GM19324 (cell line): ENCODE data around the gene RITA1.
A peak's percentile ranks its signal among the peaks of the same experiment; 100 is the strongest.

Source experiments
- ATAC-seq: cut with Tn5 transposase; IDR thresholded peaks from one replicate; pipeline ENCODE4 v1.9.1; 2021; ENCODE audit warnings: mild to moderate bottlenecking, moderate library complexity; ENCODE audit not compliant: unreplicated experiment, low FRiP score

The RITA1 gene

GRCh38 chr12:113226696-113227568 is 41.4 kb downstream of the RITA1 start:
- ATAC-seq: no peak

- ATAC-seq: no peak
Measured at GRCh38 chr12:113227686-113228391, 42.3 kb downstream of the RITA1 start.

DNA sequence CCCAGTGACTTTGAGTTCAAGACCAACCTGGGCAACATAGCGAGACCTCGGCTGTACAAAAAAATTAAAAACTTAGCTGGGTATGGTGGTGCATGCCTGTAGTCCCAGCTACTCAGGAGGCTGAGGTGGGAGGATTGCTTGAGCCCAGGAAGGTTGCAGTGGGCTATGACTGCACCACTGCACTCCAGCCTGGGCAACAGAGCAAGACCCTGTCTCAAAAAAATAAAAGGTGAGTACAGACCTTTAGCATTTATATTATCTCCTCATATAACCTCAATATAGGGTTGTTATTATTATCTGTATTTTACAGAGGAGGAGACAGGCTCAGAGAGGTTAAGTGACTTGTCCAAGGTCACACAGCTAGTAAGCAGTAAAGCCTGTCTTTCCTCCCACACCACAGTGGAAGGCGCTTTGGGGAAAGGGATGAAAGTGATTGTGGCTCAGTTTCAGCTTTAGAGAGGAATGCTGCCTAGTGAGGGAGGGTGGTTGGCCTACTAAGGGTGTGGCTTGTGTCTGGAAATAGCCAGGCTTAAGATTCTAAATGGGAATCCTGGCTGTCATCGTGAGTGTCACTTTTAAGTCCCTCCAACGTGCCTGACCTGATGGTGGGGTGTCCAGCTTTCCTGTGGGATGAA is 43.0 kb downstream of the RITA1 start:
- no peak for ATAC-seq

DNA sequence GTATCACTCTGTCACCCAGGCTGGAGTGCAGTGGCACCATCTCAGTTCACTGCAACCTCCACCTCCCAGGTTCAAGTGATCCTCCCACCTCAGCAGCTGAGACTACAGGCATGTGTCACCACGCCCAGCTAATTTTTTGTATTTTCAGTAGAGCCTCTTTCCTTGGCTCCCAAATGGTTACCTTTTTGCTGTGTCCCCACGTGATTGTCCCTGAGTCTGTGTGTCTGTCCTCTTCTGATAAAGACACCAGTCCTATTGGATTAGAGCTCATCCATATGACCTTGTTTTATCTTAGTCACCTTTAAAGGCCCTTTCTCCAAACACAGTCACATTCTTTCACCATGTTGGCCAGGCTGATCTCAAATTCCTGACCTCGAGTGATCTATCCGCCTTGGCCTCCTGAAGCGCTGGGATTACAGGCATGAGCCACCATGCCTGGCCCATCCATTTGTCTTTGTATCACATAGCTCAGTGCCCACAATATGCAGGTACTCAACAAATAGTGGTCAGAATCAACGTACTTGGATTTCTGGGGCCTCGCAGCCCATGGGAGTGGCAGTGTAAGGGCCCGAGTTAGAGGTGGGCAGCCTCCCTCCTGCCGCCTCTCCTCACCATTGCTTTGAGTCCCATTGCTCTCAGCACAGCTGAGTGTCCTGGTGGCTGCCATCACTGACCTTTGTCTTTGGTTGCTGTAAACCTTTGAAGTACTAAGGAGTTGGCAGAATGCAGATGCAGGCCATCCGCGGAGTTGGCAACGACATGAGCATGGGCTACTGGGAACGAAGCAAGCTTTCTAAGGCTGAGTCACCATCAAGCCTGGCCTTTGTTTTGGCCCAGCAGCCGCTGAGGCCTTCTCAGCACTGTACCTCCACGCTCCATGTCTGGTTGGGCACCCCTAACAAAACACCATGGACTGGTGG is 45.1 kb downstream of the RITA1 start:
- ATAC-seq: peak; percentile 4

- ATAC-seq: no peak
Measured at GRCh38 chr12:113231235-113232088, 45.9 kb downstream of the RITA1 start.

DNA sequence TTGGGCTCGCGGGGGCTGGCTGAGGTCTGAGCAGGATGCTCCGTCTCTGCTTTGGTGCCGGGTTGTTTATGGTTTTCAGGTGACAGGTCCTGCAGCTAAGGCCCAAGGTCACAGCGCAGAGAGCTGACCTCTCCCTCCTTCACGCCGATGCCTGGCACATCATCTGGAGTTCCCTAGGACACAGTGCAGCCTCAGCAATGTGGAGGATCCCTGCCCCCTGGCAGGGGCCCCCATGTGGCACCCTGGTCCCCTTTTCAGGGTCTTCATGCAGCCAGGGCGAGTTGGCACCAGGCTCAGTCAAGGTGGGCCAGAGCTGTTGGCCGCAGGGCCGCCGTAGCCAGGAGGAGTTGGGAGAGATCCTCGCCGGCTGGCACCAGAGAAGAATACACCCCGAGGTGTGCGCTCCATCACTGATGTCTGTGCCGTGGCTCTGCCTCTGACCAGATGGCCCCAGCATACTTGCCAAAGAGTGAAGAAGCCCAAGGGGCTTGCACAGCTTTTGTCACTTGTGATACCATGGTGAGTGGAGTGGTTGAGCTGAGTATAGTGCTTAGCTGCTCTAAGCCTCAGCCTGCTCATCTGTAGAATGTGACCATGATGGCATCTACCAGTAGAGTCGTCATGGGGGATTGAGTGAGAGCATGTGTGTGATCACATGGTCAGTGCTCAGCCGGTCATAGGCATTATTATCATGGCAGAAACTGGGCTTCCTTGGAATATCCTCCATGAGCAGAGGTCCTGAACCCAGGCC is 46.7 kb downstream of the RITA1 start:
- no peak for ATAC-seq

GRCh38 chr12:113232840-113233585 is 47.5 kb downstream of the RITA1 start:
- ATAC-seq: peak; percentile 61

- no peak for ATAC-seq
Measured at GRCh38 chr12:113233967-113234366, 48.4 kb downstream of the RITA1 start.

- no peak for ATAC-seq
Measured at GRCh38 chr12:113234483-113234882, 49.0 kb downstream of the RITA1 start.

DNA sequence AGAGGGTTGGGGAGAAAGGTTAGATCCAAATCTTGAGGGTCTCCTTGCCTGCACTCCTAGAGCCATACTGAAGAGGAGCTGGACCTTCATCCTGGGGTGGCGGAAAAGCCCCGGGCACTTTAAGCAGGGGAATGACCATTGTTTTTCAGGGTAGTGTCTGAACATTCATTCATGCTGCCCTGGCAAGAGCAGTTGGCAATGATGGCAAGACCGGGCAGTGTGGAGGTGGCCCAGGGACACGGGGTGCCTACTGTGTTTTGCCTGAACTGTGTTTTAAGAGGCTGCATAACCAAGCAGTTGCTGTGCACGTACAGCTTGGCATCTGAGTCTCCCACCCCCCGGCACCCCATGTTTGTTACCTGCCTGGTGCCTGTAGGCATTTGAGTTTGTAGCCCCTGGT is 50.5 kb downstream of the RITA1 start:
- ATAC-seq: no peak

DNA sequence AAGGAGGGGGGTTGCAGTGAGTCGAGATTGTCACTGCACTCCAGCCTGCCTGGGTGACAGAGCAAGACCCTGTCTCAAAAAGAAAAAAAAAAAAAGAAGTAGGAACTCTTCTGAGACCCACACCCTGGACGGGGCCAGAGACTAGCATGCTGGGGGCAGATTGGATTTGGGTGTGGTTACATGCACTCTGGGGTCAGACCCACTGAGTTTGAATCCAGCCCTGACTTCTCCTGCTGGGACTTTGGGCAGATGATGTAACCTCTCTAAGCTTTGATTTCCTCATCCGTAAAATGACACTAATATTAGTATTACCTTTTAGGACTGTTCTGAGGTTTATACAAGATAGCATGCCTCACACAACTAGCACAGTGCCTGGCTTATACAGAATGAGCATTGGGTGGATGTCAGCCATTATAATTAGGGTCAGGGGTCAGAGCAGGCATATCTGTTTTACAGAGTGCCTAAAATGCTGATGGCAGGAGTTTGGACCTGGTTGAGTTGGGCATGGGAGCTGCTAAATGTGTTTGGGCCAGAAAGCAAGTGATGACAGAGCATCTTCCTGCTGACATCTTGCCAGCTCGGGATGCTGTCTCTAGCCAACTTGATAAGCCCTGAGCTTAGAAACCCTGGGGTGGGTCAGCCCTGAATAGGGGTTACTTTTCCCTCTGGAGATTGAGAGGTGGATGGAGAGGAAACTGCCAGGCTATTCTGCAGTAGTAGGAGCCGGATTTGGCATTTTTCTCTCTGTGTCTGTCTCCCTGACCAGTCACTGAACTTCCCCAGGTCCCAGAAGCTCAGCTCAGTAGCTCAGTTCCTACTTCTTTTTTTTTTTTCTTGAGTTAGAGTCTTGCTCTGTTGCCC is 51.2 kb downstream of the RITA1 start:
- no peak for ATAC-seq

- ATAC-seq: no peak
Measured at GRCh38 chr12:113237748-113238147, 52.2 kb downstream of the RITA1 start.

- no peak for ATAC-seq
Measured at GRCh38 chr12:113238309-113238708, 52.8 kb downstream of the RITA1 start.

- ATAC-seq: no peak
Measured at GRCh38 chr12:113239288-113239771, 53.8 kb downstream of the RITA1 start.

GRCh38 chr12:113239811-113240331 is 54.4 kb downstream of the RITA1 start:
- ATAC-seq: no peak

DNA sequence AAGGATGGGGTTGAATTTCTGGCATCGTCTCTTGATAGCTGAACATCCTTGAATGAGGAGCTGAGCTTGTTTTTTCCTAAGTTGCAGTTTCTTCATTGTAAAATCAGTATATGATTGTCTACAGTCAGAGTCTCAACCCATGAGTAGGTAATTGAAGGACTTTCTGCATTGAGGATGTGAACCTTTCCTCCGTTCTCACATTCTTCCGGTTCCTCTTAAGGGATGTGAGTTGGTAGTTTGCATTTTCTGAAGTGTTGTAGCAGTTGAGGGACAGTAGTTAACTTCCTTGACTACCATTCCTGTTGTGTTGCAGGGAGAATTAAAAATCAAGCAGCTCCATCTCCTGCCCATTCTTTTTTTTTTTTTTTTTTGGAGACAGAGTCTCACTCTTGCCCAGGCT is 54.9 kb downstream of the RITA1 start:
- ATAC-seq: no peak
